ENCODE results near the gene KPTN.
"Not testable (repeated sequence)": the region's sequence is repeated elsewhere in the genome, so short reads cannot be mapped to it uniquely, and the experiment has no call there.

The KPTN gene

GRCh38 chr19:47491358-47492136 is 7.5 kb upstream of the KPTN start:
- DNase-seq (ENCODE audit: low read depth) = no peak

DNA sequence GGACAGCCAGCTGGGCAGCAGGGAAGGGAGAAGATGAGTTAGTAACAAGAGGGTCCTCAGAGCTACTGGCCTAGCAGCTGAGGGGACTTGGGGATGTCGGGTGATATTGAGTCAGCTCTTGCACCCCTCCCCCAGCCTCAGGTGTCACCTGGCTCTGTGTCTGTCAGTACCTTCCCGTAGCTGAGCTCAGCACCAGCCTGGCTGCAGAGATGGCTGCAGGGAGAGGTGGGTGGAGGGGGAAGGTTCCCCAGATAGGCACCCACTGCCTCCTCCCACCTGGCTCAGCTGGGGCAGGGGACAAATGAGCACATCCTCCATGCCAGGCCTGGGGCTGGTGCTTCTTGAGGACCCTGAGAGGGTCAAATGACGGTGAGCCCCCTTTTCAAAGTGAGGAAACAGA is 6.8 kb upstream of the KPTN start:
- DNase-seq (ENCODE audit: low read depth) = no peak

DNA sequence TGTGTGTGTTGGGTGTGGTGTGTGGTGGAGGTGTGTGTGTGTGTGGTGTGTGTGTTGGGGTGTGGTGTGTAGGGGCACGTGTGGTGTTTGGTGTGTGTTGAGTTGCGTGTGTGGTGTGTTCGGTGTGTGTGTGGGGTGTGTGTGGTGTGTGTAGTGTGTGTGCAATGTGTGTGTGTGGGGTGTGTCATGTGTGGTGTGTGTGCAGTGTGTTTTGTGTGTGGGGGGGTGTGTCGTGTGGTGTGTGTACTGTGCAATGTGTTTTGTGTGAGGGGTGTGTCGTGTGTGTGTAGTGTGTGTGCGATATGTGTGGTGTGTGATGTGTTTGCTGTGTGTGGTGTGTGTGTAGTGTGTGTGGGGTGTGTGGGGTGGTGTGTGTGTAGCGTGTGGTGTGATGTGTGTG is 6.0 kb upstream of the KPTN start:
- no peak for DNase-seq (ENCODE audit: low read depth)

DNA sequence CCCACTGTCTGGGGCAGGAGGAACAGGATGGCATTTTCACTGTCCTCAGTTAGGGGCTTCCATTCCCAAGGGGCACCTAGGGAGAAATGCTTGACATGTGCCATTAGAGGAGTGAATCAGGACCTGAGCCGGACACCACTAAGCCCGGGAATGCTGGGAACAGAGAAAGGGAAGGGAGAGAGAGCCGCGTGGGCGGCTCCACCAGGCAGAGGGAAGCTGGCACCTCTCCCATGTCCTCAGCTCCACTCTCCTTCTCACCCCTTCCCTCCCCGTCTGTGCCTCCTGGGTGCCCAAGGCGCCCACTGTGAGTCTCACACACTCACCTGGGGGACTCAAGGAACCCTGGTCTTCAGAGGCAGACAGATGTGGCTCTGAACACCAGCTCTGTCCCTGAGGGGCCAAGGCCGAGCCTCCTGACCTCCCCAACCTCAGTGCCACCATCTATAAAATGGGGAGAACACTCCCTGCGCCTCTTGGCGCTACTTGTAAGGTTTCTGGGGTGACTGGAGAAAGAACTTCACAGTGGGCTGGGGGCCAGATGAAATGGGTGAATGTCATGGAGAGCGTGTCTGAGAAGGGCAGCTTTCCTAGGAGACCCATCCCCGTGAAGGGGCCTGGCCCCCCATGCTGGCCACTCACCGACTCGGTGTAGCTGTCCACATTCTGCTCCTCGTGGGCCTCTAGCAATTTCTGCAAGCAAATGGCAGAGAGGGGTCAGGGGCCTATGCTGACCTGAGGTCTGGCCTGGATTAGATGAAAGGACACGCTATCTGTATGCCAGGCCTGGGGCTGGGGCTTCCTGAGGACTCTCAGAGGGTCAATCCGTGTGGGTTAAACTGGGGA is 5.3 kb upstream of the KPTN start:
- no peak for DNase-seq (ENCODE audit: low read depth)

DNA sequence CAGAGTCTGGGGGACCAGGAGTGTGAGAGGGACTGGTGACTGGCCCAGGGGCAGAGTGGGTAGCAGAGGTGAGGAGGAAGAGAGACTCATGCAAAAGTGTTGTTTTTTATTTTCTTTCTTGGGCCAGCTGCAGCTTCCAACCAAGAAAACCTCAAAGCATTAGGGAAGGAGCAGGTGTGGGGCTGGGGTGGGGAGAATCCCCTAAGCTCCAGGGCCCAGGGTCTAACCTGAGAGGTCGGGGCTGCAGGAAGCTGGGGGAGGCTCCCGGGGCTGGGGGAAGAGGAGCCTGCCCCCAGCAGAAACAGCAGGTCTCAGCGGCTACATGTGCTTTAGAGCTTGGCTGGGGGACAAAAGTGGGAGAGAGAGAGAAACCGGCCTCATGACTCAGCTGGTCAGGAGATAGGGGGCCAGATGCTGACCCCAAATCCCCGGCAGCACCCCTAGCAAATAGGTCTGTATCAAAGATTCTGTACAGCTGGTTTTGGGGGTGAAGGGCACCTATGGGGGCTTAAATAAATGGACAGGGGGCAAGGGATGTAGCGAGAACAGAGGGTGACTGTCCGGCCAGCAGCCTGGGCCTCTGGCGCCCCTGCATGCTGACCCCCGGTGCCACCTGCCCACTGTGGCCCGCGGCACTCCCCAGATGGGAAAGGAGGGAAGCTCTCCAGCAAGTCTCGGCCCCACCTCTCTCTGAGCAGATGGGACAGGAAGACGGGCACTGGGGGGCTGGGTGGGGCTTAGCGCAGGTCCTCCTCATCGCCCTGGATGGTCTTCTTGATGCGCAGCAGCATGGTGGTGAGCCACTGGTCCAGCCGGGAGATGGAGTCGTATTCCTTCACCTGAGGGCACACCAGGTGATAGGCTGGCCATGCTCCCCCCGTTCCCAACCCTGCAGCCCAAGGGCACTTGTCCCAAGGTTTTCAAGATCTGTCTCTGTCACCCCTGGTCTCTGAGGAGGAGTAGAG is 3.8 kb upstream of the KPTN start:
- DNase-seq (ENCODE audit: low read depth) = no peak

DNA sequence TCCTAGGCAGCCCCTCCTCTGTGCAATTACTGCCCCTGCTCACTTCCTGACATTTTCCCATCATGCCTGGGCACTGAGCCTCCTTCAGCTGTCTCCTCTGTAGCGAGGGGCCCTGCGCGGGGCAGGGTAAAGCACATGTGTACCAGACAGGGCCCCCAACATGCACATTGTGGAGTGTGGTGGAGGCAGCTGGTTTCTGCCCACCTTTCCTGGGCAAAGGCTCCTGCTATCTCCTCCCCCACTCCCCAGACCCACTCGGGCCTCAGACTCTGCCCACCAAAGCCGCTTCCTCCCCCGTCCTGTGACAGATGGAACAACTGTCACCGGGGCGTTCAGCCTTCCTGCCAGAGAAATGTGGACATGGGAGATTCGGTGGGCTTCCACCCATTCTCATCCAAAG is 2.9 kb upstream of the KPTN start:
- no peak for DNase-seq (ENCODE audit: low read depth)

- not testable (repeated sequence) for DNase-seq (ENCODE audit: low read depth)
Observed at GRCh38 chr19:47486220-47486619, 2.2 kb upstream of the KPTN start.

DNA sequence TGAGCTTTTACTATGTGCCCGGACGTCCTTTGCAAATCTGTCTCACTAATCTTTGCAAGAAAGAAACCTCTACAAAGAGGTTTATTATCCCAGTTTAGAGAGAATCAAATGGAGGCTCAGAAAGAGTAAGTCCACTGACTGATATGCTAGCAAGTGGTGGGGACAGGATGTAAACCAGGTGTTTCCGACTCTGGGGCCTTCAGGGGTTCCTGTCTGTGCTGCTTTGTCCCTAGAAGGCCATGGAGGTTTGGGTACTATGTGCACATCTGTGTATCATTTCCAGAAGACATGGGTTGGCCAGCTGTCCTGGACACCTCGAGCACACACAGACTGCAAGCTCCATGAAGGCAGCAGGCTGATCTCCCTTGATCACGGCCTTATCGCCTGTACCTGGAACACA is 1.2 kb upstream of the KPTN start:
- no peak for DNase-seq (ENCODE audit: low read depth)

DNA sequence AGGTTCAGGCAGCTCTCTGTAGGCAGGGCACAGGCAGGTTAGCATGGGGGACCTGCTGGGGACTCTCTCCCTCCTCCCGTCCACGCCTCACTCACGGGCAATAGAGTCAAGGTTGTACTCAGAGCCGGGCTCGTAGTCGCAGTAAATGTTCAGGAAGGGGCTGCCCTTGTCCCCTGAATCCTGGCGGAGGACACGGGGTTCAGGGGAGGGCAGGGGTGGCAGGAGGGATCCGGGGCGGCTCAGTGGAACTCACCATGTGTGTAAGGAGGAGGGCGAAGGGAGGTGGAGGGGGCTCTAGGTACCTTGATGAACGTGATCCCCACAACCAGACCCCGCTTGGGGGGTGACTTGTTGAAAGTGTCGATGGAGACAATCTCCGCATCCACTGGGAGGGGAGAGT is 819 bp downstream of the KPTN start:
- no peak for DNase-seq (ENCODE audit: low read depth)

DNA sequence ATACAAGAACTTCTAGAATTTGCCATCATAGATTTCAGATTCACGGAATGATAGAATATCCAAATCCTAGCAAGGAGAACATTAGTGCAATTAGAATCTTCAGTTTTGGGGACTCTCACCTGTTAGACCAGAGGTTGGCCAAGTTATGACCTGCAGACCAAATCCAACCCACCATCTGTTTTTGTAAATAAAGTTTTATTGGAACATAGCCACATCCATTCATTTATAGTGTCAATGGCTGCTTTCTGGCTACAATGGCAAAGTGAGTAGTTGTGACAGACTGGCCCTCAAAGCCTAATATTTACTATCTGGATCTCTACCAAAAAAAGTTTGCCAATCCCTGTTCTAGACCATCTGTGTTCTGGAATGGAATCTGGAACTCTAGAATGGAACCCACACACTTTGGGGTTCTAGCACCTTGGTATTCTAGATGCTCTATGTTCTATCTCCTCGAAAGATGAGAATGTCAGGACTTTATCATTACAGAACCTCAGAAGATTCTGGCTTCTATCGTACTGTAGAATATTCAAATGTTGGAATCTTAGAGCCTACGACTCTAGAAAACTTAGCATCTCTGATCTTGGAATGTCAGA is 2.5 kb downstream of the KPTN start:
- no peak for DNase-seq (ENCODE audit: low read depth)

- no peak for DNase-seq (ENCODE audit: low read depth)
Observed at GRCh38 chr19:47480658-47481057, 3.4 kb downstream of the KPTN start.

DNA sequence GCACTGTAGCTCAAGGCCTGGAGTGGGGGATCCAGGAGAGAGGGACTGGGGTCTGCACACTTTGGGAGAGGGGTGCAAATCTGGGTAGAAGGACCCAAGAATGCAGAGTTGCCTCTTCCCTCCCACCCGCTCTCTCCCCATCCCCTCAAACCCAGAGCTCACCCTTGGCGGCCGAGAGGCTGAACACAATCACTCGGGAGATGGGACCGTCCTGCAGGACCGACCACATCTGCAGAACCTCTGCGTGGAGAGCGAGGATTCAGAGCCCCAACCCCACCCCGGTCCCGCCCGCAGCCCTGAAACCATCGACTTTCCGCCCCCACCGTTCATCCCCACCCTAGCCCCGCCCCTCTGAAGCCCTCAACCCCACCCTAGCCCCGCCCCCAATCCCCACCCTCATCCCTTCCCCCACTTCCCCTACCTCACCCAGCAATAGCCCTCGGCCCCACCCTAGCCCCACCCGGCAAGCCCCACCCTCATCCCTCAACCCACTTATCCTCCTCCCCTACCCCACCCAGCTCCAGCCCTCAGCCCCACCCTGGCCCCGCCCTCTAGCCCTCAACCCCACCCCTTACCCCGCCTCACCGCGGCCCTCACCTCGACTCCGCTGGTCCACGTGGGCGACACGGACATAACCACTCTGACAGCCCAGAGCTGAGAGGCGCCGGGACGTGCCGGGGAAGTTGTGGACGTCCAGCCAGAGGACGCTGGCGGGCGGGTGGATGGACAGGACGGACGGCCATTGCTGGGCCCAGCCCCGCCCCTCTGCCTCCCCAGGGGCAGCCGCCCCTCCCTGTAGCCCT is 4.1 kb downstream of the KPTN start:
- no peak for DNase-seq (ENCODE audit: low read depth)

DNA sequence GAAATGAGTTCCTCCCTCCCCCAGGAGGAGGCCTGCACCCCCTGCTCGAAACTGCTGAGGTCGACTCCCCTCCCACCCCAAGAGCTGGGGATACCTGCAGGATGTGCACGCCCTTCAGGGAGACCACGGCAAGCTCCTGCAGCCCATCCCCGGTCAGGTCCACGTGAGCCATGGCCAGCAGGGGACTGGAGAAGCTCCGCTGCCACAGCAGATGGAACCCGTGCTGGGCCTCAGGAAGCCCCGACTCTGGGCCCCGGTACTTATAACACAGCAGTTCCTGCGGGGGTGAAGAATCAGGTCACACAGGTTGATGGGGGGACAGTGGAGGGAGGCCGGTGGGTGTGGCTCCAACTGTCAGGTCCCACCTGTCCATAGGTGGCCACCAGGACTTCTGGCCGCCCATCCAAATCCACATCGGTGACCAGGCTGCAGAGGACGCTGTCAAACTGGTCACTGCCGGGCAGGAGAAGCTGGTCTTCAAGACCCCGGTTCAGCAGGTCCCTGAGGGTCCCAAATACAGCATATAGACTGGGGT is 7.5 kb downstream of the KPTN start:
- DNase-seq (ENCODE audit: low read depth) = no peak

GRCh38 chr19:47475465-47475864 is 8.6 kb downstream of the KPTN start:
- DNase-seq (ENCODE audit: low read depth) = no peak

GRCh38 chr19:47473336-47473735 is 10.7 kb downstream of the KPTN start:
- DNase-seq (ENCODE audit: low read depth) = no peak

DNA sequence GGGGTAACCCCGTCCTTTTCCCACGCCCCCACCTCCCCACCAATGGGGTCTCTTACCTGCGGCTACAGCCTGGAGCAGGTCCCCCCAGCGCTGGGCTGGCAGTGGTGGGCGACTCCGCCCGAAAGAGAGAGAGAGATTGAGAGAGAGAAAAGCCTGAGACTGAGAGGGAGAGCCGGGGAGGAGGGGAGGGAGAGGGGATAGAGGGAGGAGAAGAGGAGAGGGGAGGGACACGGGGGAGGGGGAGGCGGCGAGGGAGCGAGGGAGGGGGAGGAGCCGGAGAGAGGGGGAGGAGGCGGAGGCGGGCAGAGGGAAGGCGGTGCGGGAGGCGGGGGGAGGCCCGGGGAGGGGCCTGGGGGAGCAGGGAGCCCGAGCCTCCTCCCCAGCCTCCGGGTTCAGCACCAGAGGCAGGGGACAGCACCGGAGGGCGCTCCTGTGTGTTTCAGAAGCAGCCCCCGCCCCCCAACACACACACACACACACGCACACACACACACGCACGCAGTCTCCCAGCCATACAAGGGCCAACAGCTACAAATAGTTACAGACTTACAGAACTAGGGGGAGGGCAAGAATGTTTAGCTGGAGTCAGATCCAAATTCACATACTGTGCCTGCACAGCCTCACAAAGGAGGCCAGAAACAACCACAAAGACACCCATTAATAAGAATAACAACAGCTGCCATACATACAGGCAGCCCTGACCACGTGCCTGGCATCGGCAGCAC is 12.1 kb downstream of the KPTN start, which contains the start of gene SLC8A2:
Gene SLC8A2 (minus strand): TSS at position 161 of the 725 bp plus-strand sequence. CDS start 5,490 bp downstream, outside the sequence.
- DNase-seq (ENCODE audit: low read depth) = peak; percentile 45

DNA sequence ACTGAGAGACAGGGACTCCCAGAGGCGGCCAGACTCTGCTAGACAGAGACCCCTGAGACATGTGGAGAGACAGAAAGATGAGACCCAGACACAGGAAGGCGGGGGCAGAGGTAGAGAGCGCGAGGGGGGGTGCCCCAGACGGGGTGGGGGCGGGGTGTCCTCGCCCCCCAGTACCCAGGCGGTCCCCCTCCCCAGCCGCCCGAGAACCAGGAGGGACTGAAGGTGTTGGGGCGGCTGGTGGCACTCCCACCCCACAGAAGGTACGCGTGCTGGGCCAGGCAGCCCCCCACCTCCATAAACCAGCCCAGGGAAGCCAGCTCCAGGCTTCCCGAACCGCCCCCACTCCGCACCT is 12.7 kb downstream of the KPTN start:
- DNase-seq (ENCODE audit: low read depth) = no peak

DNA sequence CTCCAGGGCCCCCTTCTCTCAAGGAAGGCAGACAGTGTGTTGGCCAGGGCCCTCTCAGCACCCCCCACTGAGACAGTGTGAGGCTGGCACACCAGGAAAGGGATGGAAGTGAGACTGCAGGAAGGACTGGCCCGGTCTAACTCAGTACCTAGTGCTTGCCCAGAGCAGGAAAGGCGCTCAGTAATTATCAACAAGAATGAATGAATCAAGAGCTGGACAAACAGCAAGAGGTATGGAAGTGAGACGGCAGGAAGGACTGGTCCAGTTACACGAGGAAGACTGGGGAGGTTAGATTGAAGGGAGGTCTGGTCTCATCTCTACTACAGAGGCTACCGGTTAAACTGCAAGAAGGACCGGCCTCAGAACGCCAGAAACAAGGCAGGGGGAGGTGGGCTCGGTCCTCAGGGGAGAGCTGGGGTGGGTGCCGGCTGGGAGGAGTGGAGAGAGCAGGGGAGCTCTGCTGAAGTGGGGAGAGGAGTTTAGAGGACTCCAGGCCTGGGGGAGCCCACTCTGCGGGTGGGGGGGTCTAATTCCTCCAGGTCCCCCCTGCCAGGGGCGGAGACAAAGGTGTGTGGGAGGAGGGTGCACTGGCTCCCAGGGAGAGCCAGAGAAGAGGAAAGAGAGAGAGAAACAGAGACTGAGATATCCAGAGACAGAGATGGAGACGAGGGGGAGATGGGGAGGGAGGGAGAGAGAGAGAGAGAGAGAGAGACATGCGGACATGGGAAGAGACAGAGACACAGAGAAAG is 13.4 kb downstream of the KPTN start:
- DNase-seq (ENCODE audit: low read depth) = no peak

DNA sequence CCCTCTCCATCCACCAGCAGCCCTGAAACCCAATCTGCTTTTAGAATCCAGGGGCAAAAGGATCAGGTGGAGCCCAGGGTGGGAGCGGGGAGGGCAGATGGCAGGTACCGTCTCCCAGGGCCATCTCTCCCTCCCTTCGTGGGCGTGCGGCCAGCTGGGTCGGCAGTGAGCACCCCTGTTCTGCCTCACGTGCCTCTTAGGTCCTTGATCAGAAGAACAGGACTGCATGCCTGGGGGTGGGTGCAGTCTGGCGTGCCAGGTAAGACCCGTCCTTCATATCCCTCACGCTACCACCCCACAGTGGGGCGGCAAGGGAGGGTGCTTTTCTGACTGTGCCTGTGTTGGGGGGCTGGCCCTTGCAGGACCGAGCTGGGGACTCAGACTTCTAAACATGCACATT is 14.3 kb downstream of the KPTN start:
- no peak for DNase-seq (ENCODE audit: low read depth)

Data from T-helper 22 cell (primary cell).